IMR-90 (cell line): ENCODE results near the gene HDGFL3. TPM values are rescaled to one million over a fixed set of nuclear protein-coding genes. Genes with fewer than 3 reads are reported as not detected.

ENCODE experiments used
- ATAC-seq: fragments of 200-7000 bp; cut with Tn5 transposase; 2 replicates; pipeline ENCODE4 v1.9.1; 2020; ENCODE audit warnings: low read depth, mild to moderate bottlenecking, moderate library complexity
- BruUV-seq: library from RNA; stranded (reverse); fragments of 400-500 nt; replicated peaks from 2 replicates; lab custom pipeline; 2021; lab: Mats Ljungman, UMichigan
- CTCF ChIA-PET: fragments of 300-600 bp; formaldehyde crosslinking; extraction: SDS; loops from one replicate; lab custom pipeline; 2021; ENCODE audit warnings: antibody characterized with exemption; lab: Yijun Ruan, JAX
- POLR2A ChIA-PET: fragments of 300-600 bp; sonication (Branson Sonifier 250); formaldehyde crosslinking; loops from one replicate; lab custom pipeline; 2022; ENCODE audit warnings: antibody characterized with exemption; ENCODE audit not compliant: unreplicated experiment; lab: Charles Lee
- DNase-seq: peaks from one replicate; pipeline ENCODE4 v3.0.0; 2013
- H2AFZ ChIP-seq: replicated peaks from 2 replicates; pipeline ENCODE3; 2013; ENCODE audit warnings: low read length, mild to moderate bottlenecking; ENCODE audit not compliant: poor library complexity
- H2AK5ac ChIP-seq: 2 replicates; pipeline ENCODE4 v1.6.1; 2013; ENCODE audit warnings: low read depth, low read length, inconsistent platforms
- H2AK9ac ChIP-seq: replicated peaks from 2 replicates; pipeline ENCODE3; 2013; ENCODE audit warnings: mild to moderate bottlenecking, low read depth, low read length, moderate library complexity; ENCODE audit not compliant: poor library complexity
- H2BK120ac ChIP-seq: 2 replicates; pipeline ENCODE4 v1.6.1; 2013; ENCODE audit warnings: low read depth, low read length, inconsistent platforms
- H2BK15ac ChIP-seq: 3 replicates; pipeline ENCODE4 v1.6.1; 2013; ENCODE audit warnings: low read depth, low read length, inconsistent platforms
- H2BK20ac ChIP-seq: 2 replicates; pipeline ENCODE4 v1.6.1; 2013; ENCODE audit warnings: low read depth, mild to moderate bottlenecking, inconsistent platforms, low read length, moderate library complexity
- H2BK5ac ChIP-seq: 2 replicates; pipeline ENCODE4 v1.6.1; 2013; ENCODE audit warnings: mild to moderate bottlenecking, low read depth, low read length, inconsistent platforms; ENCODE audit not compliant: poor library complexity, severe bottlenecking
- H3K14ac ChIP-seq: replicated peaks from 2 replicates; pipeline ENCODE4 v1.6.1; 2013; ENCODE audit warnings: low read depth, low read length, inconsistent platforms
- H3K18ac ChIP-seq: 2 replicates; pipeline ENCODE4 v1.6.1; 2013; ENCODE audit warnings: low read depth, low read length, control low read depth
- H3K23ac ChIP-seq: 2 replicates; pipeline ENCODE4 v1.6.1; 2013; ENCODE audit warnings: low read depth, low read length, inconsistent platforms
- H3K27ac ChIP-seq: 2 replicates; pipeline ENCODE4 v1.5.1; 2013; ENCODE audit warnings: mild to moderate bottlenecking, control low read depth, low read length; ENCODE audit not compliant: insufficient read depth
- H3K27me3 ChIP-seq: 2 replicates; pipeline ENCODE4 v1.6.1; 2013; ENCODE audit warnings: low read length; ENCODE audit not compliant: control insufficient read depth, insufficient read depth
- H3K36me3 ChIP-seq: 2 replicates; pipeline ENCODE4 v1.6.1; 2013; ENCODE audit warnings: low read length, mixed read lengths; ENCODE audit not compliant: control insufficient read depth, insufficient read depth
- H3K4ac ChIP-seq: 2 replicates; pipeline ENCODE4 v1.6.1; 2013; ENCODE audit warnings: low read depth, low read length, inconsistent platforms
- H3K4me1 ChIP-seq: 2 replicates; pipeline ENCODE4 v1.6.1; 2013; ENCODE audit warnings: low read length, mixed read lengths; ENCODE audit not compliant: control insufficient read depth, insufficient read depth
- H3K4me2 ChIP-seq: 2 replicates; pipeline ENCODE4 v1.6.1; 2013; ENCODE audit warnings: low read depth, mild to moderate bottlenecking, control low read depth, low read length, moderate library complexity
- H3K4me3 ChIP-seq: 2 replicates; pipeline ENCODE4 v1.5.1; 2013; ENCODE audit warnings: low read depth, mild to moderate bottlenecking, control low read depth, low read length, moderate library complexity; ENCODE audit not compliant: insufficient read depth
- H3K56ac ChIP-seq: 2 replicates; pipeline ENCODE4 v1.6.1; 2013; ENCODE audit warnings: low read length, inconsistent platforms; ENCODE audit not compliant: insufficient read depth; ENCODE audit errors: extremely low read depth
- H3K79me1 ChIP-seq, 2 experiments: 2 replicates each; pipeline ENCODE4 v1.6.1; 2013; ENCODE audit warnings: low read length in 2 of 2, inconsistent platforms in 1 of 2, low read depth in 1 of 2
- H3K9ac ChIP-seq: 2 replicates; pipeline ENCODE4 v1.6.1; 2013; ENCODE audit warnings: low read depth, low read length, control low read depth
- H3K9me1 ChIP-seq: 2 replicates; pipeline ENCODE4 v1.6.1; 2013; ENCODE audit warnings: low read length, inconsistent platforms; ENCODE audit not compliant: insufficient read depth
- H3K9me3 ChIP-seq: 2 replicates; pipeline ENCODE4 v1.6.1; 2013; ENCODE audit warnings: low read length; ENCODE audit not compliant: control insufficient read depth, insufficient read depth
- H4K20me1 ChIP-seq: 2 replicates; pipeline ENCODE4 v1.6.1; 2013; ENCODE audit warnings: low read length, inconsistent platforms; ENCODE audit not compliant: insufficient read depth
- H4K5ac ChIP-seq: 2 replicates; pipeline ENCODE4 v1.6.1; 2013; ENCODE audit warnings: mild to moderate bottlenecking, low read depth, low read length, control low read depth
- H4K8ac ChIP-seq, 2 experiments: 2 replicates each; pipeline ENCODE4 v1.6.1; 2013; ENCODE audit warnings: low read depth in 2 of 2, low read length in 2 of 2, control low read depth in 1 of 2, inconsistent platforms in 1 of 2
- H4K91ac ChIP-seq: 2 replicates; pipeline ENCODE4 v1.6.1; 2013; ENCODE audit warnings: low read depth, low read length, inconsistent platforms; ENCODE audit not compliant: insufficient read depth
- BHLHE40 ChIP-seq: fragments of 150-350 bp; IDR thresholded peaks from 2 replicates; pipeline ENCODE4 v1.6.1; 2016; ENCODE audit warnings: mild to moderate bottlenecking, low read depth, low read length
- CEBPB ChIP-seq: IDR thresholded peaks from 2 replicates; pipeline ENCODE4 v1.6.1; 2012; ENCODE audit warnings: low read depth, low read length, improper control_type of control experiment
- CHD1 ChIP-seq: IDR thresholded peaks from 2 replicates; pipeline ENCODE4 v1.6.1; 2012; ENCODE audit warnings: low read depth, low read length, improper control_type of control experiment
- ELK1 ChIP-seq: fragments of 150-350 bp; IDR thresholded peaks from 2 replicates; pipeline ENCODE4 v1.6.1; 2016; ENCODE audit warnings: low read depth, mild to moderate bottlenecking, low read length, moderate library complexity, borderline replicate concordance
- FOS ChIP-seq: fragments of 150-350 bp; IDR thresholded peaks from 2 replicates; pipeline ENCODE4 v1.6.1; 2016; ENCODE audit warnings: low read depth, low read length
- MAFK ChIP-seq: IDR thresholded peaks from 2 replicates; pipeline ENCODE4 v1.6.1; 2012; ENCODE audit warnings: low read depth, low read length, improper control_type of control experiment
- MAZ ChIP-seq: IDR thresholded peaks from 2 replicates; pipeline ENCODE4 v1.6.1; 2012; ENCODE audit warnings: low read depth, mild to moderate bottlenecking, low read length, improper control_type of control experiment, moderate library complexity, borderline replicate concordance
- NFE2L2 ChIP-seq: fragments of 150-350 bp; IDR thresholded peaks from 2 replicates; pipeline ENCODE4 v1.6.1; 2016; ENCODE audit warnings: low read depth, mild to moderate bottlenecking, low read length
- POLR2A ChIP-seq: IDR thresholded peaks from 2 replicates; pipeline ENCODE4 v1.6.1; 2012; ENCODE audit warnings: mild to moderate bottlenecking, low read depth, low read length
- RAD21 ChIP-seq: IDR thresholded peaks from 2 replicates; pipeline ENCODE4 v1.6.1; 2012; ENCODE audit warnings: low read length, improper control_type of control experiment
- RCOR1 ChIP-seq: IDR thresholded peaks from 2 replicates; pipeline ENCODE4 v1.6.1; 2012; ENCODE audit warnings: mild to moderate bottlenecking, low read length, improper control_type of control experiment; ENCODE audit not compliant: insufficient replicate concordance
- RFX5 ChIP-seq: IDR thresholded peaks from 2 replicates; pipeline ENCODE4 v1.8.0; 2012; ENCODE audit warnings: low read depth, mild to moderate bottlenecking, low read length, moderate library complexity
- SMC3 ChIP-seq: fragments of 150-350 bp; IDR thresholded peaks from 2 replicates; pipeline ENCODE4 v1.6.1; 2016; ENCODE audit warnings: low read depth, mild to moderate bottlenecking, antibody characterized with exemption, low read length, moderate library complexity
- WGBS, 2 experiments: methylation state at CpG; one replicate each; pipeline versions ENCODE4 v1.1.5 to v1.1.7; 2013; ENCODE audit warnings: missing lambda C conversion rate in 2 of 2; ENCODE audit not compliant: insufficient read length in 1 of 2; ENCODE audit errors: extremely low coverage in 2 of 2; 5-methylcytosine and 5-hydroxymethylcytosine counted together
- dilution Hi-C: fragments of 300-500 bp; cut with HindIII; formaldehyde crosslinking; loops from one replicate; pipeline ENCODE4 v1.14.3; 2018; ENCODE audit warnings: low sequenced_read_pairs; ENCODE audit not compliant: unreplicated experiment
- in situ Hi-C: fragments of 300-500 bp; cut with MboI; formaldehyde crosslinking; loops from 3 replicates; pipeline ENCODE4 v1.14.3; 2019; ENCODE audit warnings: low sequenced_read_pairs, inconsistent platforms, mixed read lengths
- intact Hi-C: fragments of 100-400 bp; cut with micrococcal nuclease; formaldehyde crosslinking; loops from 2 replicates; pipeline ENCODE4 v1.10.0; 2022
- polyA plus RNA-seq, 3 experiments: library from polyadenylated mRNA; depleted of rRNA; stranded (reverse); fragments of >200 nt; gene quantifications; 2 replicates each; pipeline ENCODE4 v1.2.3, GENCODE V29; 2012; ENCODE audit warnings: low replicate concordance in 1 of 3
- total RNA-seq: library from RNA; depleted of rRNA; stranded (reverse); fragments of >200 nt; gene quantifications from 2 replicates; pipeline ENCODE4 v1.2.3, GENCODE V29; 2012
- TF ChIP-seq, protein P1 (sequence below): conservative IDR thresholded peaks from 2 replicates; pipeline ENCODE4 v1.5.1; 2012; ENCODE audit warnings: mild to moderate bottlenecking, low read depth, low read length, improper control_type of control experiment
- TF ChIP-seq, protein P2 (sequence below): fragments of 150-350 bp; IDR thresholded peaks from 2 replicates; pipeline ENCODE4 v1.6.1; 2017; ENCODE audit warnings: mild to moderate bottlenecking, antibody characterized with exemption, low read length, low read depth

HDGFL3 gene
- total and polyA plus RNA-seq, 2 of the 4 experiments (the other 2 are of a cell fraction) = 9.5 to 18.1 TPM

DNA sequence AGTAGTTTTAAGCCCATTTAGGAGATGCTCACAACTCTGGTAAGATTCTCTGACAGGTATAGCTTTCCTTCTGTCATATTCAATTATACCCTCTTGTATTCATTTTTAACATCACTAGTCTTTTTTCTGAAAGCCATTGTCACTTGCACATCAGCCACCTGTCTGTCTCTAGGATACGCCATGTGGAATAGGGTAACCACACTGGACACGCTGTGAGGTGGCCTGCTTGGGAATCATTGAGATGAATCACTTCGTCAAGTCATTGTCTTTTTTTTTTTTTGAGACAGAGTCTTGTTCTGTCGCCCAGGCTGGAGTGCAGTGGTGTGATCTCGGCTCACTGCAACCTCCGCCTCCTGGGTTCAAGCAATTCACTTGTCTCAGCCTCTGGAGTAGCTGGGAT is 92.8 kb downstream of the HDGFL3 start:
- BruUV-seq = no TSS peak
- Histone ChIP-seq H3K4me1 (peaks cover 12% of the 10 kb centered on the region), H4K20me1 (peaks cover 3% of the 10 kb centered on the region; the same call in 1 of the 2 replicates), H3K56ac (no peak overlapping the region), H3K79me1 (peaks cover 0 to 26% of the 10 kb centered on the region in 2 experiments; a peak in 2 of 4 replicates), H3K9me3 (no peaks in the 10 kb centered on the region), H2AK9ac (no peak overlapping the region), H2BK5ac (no peak overlapping the region), H2BK20ac (no peak overlapping the region), H3K27ac (no peak overlapping the region), H2AK5ac (no peak overlapping the region), H3K36me3 (no peaks in the 10 kb centered on the region; the same call in none of the 2 replicates), H3K27me3 (no peaks in the 10 kb centered on the region), H3K14ac (no peak overlapping the region), H4K91ac (no peak overlapping the region), H4K8ac (no peak overlapping the region), H3K4me2 (no peak overlapping the region), H4K5ac (no peak overlapping the region), H3K9me1 (peaks cover 28% of the 10 kb centered on the region), H2AFZ (no peak overlapping the region), H3K18ac (no peak overlapping the region), H2BK120ac (no peak overlapping the region), H2BK15ac (no peak overlapping the region), H3K4ac (no peak overlapping the region), H3K4me3 (no peak overlapping the region), H3K23ac (no peak overlapping the region), H3K9ac (no peak overlapping the region)
- in situ Hi-C loops = no loop called here
- no peak for ATAC-seq
- TF ChIP-seq SMC3 (no peak), RCOR1 (no peak), RAD21 (no peak), BHLHE40 (no peak), NFE2L2 (no peak), FOS (no peak), MAFK (no peak), POLR2A (no peak), ELK1 (no peak), RFX5 (no peak), CHD1 (no peak), MAZ (no peak), CEBPB (no peak)
- TF ChIP-seq, protein P1, sequence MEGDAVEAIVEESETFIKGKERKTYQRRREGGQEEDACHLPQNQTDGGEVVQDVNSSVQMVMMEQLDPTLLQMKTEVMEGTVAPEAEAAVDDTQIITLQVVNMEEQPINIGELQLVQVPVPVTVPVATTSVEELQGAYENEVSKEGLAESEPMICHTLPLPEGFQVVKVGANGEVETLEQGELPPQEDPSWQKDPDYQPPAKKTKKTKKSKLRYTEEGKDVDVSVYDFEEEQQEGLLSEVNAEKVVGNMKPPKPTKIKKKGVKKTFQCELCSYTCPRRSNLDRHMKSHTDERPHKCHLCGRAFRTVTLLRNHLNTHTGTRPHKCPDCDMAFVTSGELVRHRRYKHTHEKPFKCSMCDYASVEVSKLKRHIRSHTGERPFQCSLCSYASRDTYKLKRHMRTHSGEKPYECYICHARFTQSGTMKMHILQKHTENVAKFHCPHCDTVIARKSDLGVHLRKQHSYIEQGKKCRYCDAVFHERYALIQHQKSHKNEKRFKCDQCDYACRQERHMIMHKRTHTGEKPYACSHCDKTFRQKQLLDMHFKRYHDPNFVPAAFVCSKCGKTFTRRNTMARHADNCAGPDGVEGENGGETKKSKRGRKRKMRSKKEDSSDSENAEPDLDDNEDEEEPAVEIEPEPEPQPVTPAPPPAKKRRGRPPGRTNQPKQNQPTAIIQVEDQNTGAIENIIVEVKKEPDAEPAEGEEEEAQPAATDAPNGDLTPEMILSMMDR = no peak
- TF ChIP-seq, protein P2, sequence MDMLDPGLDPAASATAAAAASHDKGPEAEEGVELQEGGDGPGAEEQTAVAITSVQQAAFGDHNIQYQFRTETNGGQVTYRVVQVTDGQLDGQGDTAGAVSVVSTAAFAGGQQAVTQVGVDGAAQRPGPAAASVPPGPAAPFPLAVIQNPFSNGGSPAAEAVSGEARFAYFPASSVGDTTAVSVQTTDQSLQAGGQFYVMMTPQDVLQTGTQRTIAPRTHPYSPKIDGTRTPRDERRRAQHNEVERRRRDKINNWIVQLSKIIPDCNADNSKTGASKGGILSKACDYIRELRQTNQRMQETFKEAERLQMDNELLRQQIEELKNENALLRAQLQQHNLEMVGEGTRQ = no peak
- dilution Hi-C loops = no loop called here
- 80% methylated on average over 2 of the region's 6 CpGs; no CpG with 5 or more reads in 1 of the 2 experiments for WGBS, 2 experiments
- intact Hi-C loops = no loop called here
- ChIA-PET POLR2A (no interaction called here), CTCF (no interaction called here)
- DNase-seq = no peak
